ENCODE results near the gene IBA57. TPM values are rescaled to one million over a fixed set of nuclear protein-coding genes. Genes with fewer than 3 reads are reported as not detected.

IBA57 gene
- polyA plus RNA-seq, 1 of the 3 experiments (the other 2 are of a cell fraction), result 1.8 TPM

DNA sequence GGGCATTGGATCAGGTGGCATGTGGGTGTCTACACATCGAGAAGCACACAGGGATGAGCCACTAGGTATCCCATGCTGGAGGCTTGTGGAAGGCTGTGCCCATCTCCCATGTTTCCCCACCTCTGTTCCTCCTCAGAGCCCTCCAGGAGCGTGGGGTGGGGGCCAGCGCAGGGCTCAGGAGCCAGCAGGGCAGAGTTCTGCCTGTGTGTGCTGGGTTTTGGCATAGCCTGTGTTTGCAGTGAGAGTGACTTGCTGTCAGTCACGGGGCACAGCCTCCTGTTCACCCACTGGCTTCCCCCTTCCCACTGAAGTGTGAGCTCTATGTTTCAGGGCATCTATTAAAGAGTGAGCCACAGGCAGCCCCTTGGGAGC lies 10.4 kb downstream of the IBA57 start (continued):
- no peak for TF ChIP-seq RXRA (IDR thresholded peaks at IDR 0.05; ENCODE audit: borderline replicate concordance, low read depth)

DNA sequence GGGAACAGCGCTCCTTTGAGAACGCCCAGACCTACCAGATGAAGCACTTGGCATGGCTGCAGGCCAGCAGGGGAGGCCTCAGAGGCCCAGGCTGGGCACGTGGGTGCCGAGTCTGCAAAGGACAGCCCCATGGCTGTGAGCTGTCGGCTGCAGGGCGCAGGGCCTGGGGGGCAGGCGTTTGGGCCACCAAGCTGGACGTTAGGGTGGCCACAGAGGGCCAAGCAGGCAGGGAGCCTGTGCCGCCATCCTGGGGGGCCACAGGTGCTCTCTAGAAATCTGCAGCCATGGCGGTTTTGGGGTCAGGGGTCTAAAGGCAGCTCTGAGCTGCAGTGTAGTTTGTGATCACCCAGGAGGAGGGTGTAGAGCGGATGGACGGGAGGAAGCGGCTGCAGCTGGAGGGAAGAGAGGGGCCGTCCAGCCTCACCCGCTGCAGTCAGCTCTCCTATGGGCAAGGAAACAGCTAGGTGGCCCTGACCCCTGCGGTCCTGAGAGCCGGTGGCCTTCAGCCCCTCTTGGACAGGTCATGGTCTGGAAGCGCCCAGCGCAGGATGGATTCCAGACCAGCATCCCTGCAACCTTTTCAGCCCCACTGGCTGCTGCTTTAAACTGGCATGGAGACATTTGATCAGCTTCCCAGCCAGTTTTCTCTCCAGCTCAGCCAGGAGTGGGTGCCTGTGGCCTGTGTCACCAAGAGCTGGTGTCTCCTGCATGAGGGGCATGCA lies 11.0 kb downstream of the IBA57 start:
- H3K4me1 ChIP-seq (ENCODE audit: control insufficient read depth in 1 of 2, insufficient read depth in 2 of 2, low read depth in 1 of 2, low read length in 1 of 2), result peaks cover 0 to 6% of the 10 kb centered on the region in 2 experiments; a peak in 1 of 4 replicates
- peaks cover 0 to 2% of the 10 kb centered on the region in 2 experiments for H3K36me3 ChIP-seq (replicated peaks in 1 of 2; ENCODE audit: control insufficient read depth in 1 of 2, insufficient read depth in 2 of 2, low read length in 1 of 2)
- H3K79me2 ChIP-seq (ENCODE audit: insufficient read depth), result peaks cover 3% of the 10 kb centered on the region; the same call in 1 of the 2 replicates
- H3K4me2 ChIP-seq, result no peak overlapping the region
- H3K9ac ChIP-seq, result no peak overlapping the region
- no peaks in the 10 kb centered on the region for H3K9me2 ChIP-seq
- H3K4me3 ChIP-seq (ENCODE audit: low read depth in 2 of 2, low read length in 1 of 2), result no peak overlapping the region
- WGBS (ENCODE audit: low lambda C conversion rate), result 90% methylated on average over 9 of the region's 19 CpGs
- no peak overlapping the region for H3K27ac ChIP-seq (ENCODE audit: low read depth in 2 of 2, low read length in 1 of 2)
- H4K20me1 ChIP-seq (ENCODE audit: insufficient read depth), result no peaks in the 10 kb centered on the region
- no peak overlapping the region for H2AFZ ChIP-seq (ENCODE audit: low read depth)
- no peak for DNase-seq
- POLR2A ChIA-PET, result interaction anchor here (0.6 kb wide), 1 partner anchor 230 kb away, joined by 3 read pairs; the partner anchor contains the start of gene TRIM11
- H3K9me3 ChIP-seq, result no peaks in the 10 kb centered on the region
- CTCF ChIA-PET, result interaction anchor here (1.4 to 9.1 kb wide), 2 partner anchors 11 to 172 kb away, joined by 3 to 54 read pairs; partner anchors contain the start of gene IBA57
- H3F3A ChIP-seq (replicated peaks; ENCODE audit: insufficient read depth), result peaks cover 11% of the 10 kb centered on the region
- no peak for TF ChIP-seq SMC3 (IDR thresholded peaks at IDR 0.05; ENCODE audit: low read depth, low read length)
- TF ChIP-seq RFX5 (IDR thresholded peaks at IDR 0.05; ENCODE audit: low read length), result no peak
- TF ChIP-seq FOXM1 (IDR thresholded peaks at IDR 0.05; ENCODE audit: low read depth), result no peak
- no peak for TF ChIP-seq TCF12 (IDR thresholded peaks at IDR 0.05)
- TF ChIP-seq, protein P1, sequence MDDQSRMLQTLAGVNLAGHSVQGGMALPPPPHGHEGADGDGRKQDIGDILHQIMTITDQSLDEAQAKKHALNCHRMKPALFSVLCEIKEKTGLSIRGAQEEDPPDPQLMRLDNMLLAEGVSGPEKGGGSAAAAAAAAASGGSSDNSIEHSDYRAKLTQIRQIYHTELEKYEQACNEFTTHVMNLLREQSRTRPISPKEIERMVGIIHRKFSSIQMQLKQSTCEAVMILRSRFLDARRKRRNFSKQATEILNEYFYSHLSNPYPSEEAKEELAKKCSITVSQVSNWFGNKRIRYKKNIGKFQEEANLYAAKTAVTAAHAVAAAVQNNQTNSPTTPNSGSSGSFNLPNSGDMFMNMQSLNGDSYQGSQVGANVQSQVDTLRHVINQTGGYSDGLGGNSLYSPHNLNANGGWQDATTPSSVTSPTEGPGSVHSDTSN (IDR thresholded peaks at IDR 0.05), result no peak
- TF ChIP-seq, protein P2, sequence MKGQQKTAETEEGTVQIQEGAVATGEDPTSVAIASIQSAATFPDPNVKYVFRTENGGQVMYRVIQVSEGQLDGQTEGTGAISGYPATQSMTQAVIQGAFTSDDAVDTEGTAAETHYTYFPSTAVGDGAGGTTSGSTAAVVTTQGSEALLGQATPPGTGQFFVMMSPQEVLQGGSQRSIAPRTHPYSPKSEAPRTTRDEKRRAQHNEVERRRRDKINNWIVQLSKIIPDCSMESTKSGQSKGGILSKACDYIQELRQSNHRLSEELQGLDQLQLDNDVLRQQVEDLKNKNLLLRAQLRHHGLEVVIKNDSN (IDR thresholded peaks at IDR 0.05; ENCODE audit: borderline replicate concordance, low read depth), result no peak
- TF ChIP-seq, protein P3, sequence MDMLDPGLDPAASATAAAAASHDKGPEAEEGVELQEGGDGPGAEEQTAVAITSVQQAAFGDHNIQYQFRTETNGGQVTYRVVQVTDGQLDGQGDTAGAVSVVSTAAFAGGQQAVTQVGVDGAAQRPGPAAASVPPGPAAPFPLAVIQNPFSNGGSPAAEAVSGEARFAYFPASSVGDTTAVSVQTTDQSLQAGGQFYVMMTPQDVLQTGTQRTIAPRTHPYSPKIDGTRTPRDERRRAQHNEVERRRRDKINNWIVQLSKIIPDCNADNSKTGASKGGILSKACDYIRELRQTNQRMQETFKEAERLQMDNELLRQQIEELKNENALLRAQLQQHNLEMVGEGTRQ (IDR thresholded peaks at IDR 0.05; ENCODE audit: borderline replicate concordance, low read depth, low read length), result no peak
- no peak for TF ChIP-seq SIN3A (IDR thresholded peaks at IDR 0.05; ENCODE audit: borderline replicate concordance, low read depth, low read length)
- TF ChIP-seq, protein P4, sequence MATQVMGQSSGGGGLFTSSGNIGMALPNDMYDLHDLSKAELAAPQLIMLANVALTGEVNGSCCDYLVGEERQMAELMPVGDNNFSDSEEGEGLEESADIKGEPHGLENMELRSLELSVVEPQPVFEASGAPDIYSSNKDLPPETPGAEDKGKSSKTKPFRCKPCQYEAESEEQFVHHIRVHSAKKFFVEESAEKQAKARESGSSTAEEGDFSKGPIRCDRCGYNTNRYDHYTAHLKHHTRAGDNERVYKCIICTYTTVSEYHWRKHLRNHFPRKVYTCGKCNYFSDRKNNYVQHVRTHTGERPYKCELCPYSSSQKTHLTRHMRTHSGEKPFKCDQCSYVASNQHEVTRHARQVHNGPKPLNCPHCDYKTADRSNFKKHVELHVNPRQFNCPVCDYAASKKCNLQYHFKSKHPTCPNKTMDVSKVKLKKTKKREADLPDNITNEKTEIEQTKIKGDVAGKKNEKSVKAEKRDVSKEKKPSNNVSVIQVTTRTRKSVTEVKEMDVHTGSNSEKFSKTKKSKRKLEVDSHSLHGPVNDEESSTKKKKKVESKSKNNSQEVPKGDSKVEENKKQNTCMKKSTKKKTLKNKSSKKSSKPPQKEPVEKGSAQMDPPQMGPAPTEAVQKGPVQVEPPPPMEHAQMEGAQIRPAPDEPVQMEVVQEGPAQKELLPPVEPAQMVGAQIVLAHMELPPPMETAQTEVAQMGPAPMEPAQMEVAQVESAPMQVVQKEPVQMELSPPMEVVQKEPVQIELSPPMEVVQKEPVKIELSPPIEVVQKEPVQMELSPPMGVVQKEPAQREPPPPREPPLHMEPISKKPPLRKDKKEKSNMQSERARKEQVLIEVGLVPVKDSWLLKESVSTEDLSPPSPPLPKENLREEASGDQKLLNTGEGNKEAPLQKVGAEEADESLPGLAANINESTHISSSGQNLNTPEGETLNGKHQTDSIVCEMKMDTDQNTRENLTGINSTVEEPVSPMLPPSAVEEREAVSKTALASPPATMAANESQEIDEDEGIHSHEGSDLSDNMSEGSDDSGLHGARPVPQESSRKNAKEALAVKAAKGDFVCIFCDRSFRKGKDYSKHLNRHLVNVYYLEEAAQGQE (IDR thresholded peaks at IDR 0.05; ENCODE audit: low read depth, low read length), result no peak
- TF ChIP-seq MEF2A (IDR thresholded peaks at IDR 0.05; ENCODE audit: borderline replicate concordance, low read depth), result no peak
- no peak for TF ChIP-seq MXI1 (IDR thresholded peaks at IDR 0.05; ENCODE audit: low read depth, low read length)
- TF ChIP-seq, protein P5, sequence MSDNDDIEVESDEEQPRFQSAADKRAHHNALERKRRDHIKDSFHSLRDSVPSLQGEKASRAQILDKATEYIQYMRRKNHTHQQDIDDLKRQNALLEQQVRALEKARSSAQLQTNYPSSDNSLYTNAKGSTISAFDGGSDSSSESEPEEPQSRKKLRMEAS (IDR thresholded peaks at IDR 0.05; ENCODE audit: low read depth), result no peak
- H3K27me3 ChIP-seq (ENCODE audit: insufficient read depth), result no peaks in the 10 kb centered on the region
